Islet of Langerhans (tissue), 1 donor: ENCODE measurements around the gene SCLT1.
"Not testable (repeated sequence)": the region's sequence is repeated elsewhere in the genome, so short reads cannot be mapped to it uniquely, and the experiment has no call there.

ENCODE experiments used
- FAIRE-seq: peaks from one replicate; lab custom pipeline; 2011; peaks lifted over from hg19 to GRCh38; lab: Jason Lieb, UNC

Gene SCLT1

GRCh38 chr4:129069537-129069936 is 23.8 kb downstream of the SCLT1 start:
- FAIRE-seq: not testable (repeated sequence)

GRCh38 chr4:129064717-129065116 is 28.6 kb downstream of the SCLT1 start:
- no peak for FAIRE-seq

DNA sequence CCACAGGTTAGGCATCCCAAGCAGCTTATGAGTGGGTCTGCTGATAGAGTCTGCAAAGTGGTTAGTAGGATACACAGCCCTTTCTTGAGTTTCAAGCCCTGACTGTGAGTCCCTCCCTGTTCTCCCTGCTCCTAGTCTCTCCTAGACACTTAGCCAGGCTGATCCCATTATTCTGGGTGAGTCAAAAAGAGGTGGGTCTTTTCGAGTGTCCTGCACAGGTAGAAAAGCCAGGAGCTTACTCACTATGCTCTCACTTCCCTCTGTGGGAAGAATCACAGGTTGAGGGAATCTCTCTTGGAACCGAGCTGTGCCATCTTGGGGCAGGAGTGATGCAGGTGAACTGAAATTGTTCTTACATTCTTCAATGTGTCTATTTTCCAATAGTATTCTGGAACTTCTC is 29.7 kb downstream of the SCLT1 start:
- FAIRE-seq: no peak

DNA sequence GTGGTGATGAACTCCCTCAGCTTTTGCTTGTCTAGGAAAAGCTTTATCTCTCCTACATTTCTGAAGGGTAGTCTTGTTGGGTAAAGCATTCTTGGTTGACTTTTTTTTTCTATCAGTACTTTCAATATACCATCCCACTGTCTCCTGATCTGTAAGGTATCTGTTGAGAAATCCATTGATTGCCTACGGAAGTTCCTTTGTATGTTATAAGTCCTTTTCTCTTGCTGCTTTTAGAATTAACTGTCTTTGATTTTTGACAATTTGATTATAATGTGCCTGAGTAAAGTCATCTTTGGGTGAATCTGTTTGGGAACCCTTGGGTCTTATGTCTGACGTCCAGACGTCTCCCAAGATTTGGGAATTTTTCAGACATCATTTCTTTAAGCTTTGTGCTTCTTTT is 30.8 kb downstream of the SCLT1 start:
- FAIRE-seq: no peak

DNA sequence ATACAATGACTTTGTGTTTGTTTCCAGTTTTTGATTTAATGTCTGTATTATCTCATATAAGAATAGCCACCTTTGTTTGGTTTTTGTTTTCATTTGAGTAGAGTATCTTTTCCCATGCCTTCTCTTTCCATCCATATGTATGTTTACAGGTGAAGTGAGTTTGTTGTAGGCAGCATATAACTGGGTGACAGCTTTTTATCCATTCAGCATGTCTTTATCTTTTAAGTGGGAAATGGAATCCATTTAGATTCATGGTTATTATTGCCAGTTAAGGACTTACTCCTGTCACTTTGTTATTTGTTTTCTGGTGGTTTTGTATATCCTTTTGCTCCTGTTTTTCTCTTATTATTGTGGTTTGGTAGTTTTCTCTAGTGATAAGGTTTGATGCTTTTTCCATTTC is 34.3 kb downstream of the SCLT1 start:
- FAIRE-seq: no peak

DNA sequence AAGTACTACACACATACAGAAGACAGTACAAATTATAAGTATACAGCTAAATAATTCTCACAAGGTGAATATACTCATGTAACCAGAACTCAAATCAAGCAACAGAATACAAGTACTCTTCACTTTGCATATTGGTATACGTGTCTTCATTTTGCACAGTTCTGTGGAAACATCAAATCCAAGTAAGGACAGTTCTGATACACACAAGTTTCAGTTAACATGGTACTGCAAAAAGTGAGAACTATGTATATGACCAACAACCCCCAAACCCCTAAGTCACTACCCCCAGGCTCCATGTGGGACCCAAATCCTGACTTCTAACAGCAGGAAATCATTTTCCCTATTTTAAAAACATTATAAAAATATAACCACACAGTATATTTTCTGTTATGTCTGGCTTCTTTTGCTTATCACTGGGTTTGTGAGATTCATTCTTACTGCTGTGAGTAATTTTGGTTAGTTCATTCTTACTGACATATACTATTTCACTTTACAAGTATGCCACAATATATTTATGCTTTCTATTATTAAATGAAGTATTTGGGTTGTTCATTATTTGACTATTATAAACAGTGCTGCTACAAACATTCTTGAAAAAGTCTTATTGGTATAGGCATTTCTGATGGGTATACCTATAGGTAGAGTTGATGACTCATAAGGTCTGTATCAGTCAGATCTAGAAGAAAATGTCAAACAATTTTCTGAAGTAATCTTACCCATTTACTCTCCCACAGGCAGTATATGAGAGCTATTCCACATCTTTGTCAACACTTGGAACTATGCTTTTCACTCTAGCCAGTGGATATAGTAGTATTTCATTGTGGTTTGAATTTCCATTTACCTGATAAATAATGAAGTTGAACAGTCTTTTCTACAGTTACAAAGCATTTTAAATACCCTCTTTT is 47.0 kb downstream of the SCLT1 start:
- no peak for FAIRE-seq

GRCh38 chr4:129043523-129043922 is 49.8 kb downstream of the SCLT1 start:
- FAIRE-seq: no peak

DNA sequence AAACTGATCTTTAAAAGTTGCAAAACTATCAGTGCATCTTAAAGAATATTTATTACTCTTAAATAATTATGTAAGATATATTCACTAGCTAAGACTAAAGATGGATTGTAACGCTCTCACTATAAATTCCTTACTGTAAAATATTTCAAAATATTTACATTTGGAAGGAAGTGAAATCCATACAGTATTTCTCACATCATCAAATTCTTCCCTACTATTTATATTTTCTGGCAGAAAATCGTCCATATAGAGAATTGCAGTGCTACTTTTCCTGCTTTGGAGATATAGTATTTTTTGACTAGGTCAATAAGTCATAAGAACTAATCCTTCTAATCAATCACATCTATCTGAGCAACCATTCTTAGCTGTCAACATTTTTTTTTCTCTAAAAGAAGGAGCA is 52.9 kb downstream of the SCLT1 start:
- no peak for FAIRE-seq

- FAIRE-seq: peak; percentile 21
Observed at GRCh38 chr4:129037093-129037492, 56.2 kb downstream of the SCLT1 start.

DNA sequence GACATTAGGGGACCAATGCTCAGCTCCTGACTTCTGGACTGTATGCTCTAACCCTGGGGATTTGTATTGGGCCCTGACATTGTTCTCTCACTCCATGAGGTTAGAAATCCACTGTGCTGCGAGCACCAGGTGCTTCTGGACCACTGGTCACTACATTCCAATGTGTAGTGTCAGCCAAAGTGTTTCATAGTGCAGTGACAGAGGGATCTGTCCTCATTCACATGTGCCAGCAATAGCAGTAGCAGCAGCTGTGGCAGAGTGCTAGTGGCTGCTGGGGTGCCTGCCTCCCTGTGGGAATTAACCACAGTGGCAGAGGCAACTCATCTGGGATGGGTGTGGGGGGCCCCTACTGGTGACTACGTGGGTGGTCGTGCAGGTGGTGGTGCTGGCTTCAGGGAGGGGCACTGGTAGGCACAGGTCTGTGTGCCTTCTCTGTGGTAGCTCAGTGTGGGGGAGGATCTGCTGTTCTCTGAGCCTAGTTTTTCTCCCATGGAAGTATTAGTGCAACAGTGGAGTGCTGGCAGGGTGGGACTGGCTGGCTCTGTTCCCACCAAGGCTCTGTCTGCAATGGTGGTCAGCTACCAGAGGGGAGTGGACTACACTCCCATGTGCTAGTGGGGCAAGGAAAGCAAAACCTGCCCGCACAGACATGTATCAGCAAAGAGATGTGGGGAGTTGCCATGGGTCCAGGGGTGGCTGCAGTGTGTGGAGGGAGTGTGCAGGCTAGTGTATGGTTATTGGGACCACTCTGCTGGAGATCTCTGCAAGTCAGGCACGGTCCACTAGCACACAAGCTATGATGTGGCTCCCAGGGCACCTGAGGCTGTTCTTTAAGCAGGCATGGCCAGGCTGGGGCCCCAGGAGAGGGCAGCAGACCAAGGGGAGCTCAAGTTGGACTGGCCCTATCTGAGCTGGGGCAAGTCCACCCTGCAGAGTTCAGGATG is 78.5 kb downstream of the SCLT1 start:
- no peak for FAIRE-seq

DNA sequence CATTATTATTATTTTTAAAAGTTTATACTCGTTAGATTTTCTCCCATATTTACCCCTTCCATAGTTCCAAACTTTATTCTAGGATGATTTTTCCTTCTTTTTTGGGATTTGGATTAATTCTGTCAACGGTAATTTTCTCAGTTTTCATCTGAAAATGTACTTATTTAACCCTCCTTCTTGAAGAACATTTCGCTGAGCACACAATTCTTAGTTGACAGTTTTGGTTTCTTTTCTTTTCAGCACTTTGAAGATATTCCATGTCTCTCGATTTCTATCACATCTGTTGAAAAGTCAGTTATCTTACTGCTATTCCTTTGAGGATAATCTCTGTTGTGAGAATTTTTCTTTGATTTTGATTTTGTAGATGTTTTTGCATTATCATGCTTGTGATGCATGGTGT is 85.2 kb downstream of the SCLT1 start:
- no peak for FAIRE-seq

- FAIRE-seq: no peak
Observed at GRCh38 chr4:128986908-128987307, 106.4 kb downstream of the SCLT1 start.

DNA sequence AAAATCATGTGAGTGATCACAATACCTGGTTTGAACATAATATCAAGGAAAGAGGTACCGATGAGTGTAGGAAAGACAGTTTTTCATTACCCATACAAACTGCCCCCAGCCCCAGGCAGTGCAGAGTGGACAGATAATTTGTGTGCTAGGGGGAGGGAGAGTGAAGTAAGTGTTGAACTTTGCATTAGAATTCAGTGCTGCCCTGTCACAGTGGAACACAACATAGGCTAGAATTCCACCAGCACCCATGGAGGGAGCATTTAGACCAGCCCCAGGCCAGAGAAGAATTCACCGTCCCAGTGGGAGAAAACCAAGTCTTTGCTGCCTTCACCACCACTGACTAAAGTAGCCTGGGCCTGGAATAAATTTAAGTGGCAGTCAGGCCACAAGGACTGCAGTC is 107.3 kb downstream of the SCLT1 start:
- FAIRE-seq: no peak

DNA sequence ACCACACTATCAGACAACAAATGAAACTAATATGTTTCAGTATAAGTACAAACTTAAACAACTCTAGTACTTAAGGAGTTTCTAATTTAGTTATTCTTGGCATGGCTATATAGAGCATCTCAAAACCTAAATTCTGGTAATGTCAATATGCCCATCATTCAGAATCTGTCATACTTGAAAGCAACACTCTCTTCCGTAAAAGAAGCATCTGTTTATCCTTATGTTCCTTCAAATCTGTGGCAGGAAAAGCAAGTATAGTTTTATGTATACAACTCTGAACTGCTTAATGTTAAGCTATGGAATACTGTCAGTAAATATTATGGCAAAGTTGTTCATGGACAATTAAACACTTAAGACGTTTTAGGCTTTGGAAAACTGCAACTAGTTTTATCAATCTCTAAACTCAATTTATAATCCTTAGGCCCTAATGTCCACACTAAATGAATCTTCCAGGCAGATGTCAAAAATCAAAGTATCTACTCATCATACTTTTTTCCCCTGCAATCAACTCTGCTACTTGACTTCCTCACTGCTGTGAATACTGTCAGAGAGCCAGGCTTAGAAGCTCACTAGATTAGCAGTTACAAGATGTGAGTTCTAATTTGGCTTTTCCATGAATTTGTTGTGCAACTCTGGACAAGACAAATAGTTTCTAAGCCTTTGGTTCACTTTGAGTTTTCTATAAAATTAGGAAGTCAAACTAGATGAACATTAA is 109.4 kb downstream of the SCLT1 start:
- FAIRE-seq: no peak

DNA sequence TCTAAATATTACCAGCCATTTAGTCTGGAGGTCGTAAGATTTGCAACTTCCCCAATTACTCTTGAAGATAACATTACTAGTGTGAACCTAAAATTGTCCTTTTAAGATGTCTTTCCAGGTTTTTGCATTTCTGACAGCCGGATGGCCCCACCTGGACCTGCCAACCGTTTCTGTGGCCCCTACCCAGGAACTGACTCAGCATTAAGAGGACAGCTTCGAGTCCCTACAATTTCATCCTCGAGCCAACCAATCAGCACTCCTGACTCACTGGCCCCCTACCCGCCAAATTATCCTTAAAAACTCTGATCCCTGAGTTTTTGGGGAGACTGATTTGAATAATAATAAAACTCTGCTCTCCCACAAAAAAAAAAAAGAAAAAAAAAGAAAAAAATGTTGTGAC is 112.0 kb downstream of the SCLT1 start:
- FAIRE-seq: no peak

GRCh38 chr4:128980816-128981326 is 112.5 kb downstream of the SCLT1 start:
- FAIRE-seq: no peak

DNA sequence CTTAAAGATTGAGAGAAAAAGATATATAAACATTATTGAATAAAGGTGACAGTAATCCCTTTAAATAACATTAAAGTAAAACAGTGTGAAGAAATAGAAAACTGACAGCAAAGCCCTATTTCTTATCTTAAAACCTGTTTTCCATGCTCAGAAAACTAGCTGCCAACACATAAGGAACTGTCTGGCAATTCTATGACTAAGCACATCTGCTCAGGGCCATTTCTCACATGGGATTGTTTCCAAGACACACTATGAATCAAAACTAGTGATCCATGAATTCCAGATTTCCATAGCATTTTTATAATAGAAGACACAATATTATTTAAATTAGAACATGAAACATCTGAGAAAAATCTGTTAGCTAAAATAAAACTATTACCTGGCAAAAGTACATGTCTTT is 113.4 kb downstream of the SCLT1 start:
- FAIRE-seq: peak; percentile 82

DNA sequence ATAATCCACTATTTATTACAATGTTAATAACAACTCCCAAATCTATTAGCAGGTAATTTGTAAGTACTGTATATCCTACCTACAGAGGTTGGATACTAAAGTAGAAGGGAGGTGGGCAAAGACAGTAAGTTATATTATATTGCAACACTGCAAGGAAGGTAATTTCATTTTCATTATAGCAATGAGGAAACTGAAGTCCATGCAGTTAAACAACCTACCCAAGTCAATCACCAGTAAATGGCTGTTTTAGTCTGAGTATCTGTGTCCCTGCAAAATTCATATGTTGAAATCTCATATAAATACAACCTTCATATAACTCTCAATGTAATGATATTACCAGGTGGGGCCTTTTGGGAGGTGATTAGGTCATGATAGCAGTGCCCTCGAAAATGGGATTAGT is 114.4 kb downstream of the SCLT1 start:
- FAIRE-seq: no peak

- no peak for FAIRE-seq
Observed at GRCh38 chr4:128974136-128974581, 119.2 kb downstream of the SCLT1 start.

DNA sequence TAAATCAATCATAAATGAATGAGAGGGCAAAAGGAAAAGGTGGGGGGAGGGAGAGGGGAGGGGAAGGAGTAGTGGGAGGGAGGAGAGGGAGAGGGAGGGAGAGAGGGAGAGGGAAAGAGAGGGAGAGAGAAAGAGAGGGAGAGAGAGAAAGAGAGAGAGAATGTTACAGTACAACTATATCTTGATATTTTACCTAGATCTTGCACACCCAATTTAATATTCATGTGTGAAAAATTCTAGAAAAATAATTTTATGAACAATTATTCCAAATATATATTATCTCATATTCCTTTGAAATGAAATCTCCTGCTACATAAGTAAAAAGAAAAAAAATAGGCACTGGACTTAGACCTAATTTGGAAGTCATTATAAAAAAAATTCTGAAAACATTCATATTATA is 120.0 kb downstream of the SCLT1 start:
- no peak for FAIRE-seq

- no peak for FAIRE-seq
Observed at GRCh38 chr4:128961405-128961804, 131.9 kb downstream of the SCLT1 start.

- FAIRE-seq: no peak
Observed at GRCh38 chr4:128958194-128958593, 135.1 kb downstream of the SCLT1 start.
